ENCODE data around the gene STAG1. TPM values are rescaled to one million over a fixed set of nuclear protein-coding genes. Genes with fewer than 3 reads are reported as not detected.
"Not testable (repeated sequence)": the region's sequence is repeated elsewhere in the genome, so short reads cannot be mapped to it uniquely, and the experiment has no call there.

Gene STAG1
- 31.2 and 34.6 TPM in 2 replicates for total RNA-seq (2021)
- long read RNA-seq, full-length matches to known transcripts = 30 of 56 reads
- long read RNA-seq, partial matches to known transcripts = 13 of 56 reads
- long read RNA-seq, other reads (novel, unspliced or antisense) = 13 of 56 reads

GRCh38 chr3:136752172-136752421, at the start of gene STAG1:
TSS of gene STAG1 (minus strand) at chr3:136752378. CDS start at chr3:136630898, 121,480 bp downstream.
- peak within 1 kb of the TSS; percentile 84 to 95 for H3K4me3 Mint-ChIP-seq

DNA sequence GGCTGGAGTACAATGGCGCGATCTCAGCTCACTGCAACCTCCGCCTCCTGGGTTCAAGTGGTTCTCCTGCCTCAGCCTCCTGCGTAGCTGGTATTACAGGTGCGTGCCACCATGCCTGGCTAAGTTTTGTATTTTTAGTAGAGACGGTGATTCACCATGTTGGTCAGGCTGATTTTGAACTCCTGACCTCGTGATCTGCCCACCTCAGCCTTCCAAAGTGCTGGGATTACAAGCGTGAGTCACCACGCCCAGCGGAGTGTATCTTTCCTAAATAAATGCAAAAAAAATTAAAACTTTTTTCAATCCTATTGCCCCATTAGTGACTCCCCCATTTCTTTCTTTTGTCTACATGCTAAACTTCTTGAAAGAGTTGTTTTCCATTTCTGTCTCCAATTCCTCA, 49.0 kb upstream of the STAG1 start:
- H3K23ac ChIP-seq (ENCODE audit: insufficient read length, low read depth, low read length); H3K79me2 ChIP-seq (ENCODE audit: insufficient read depth, low read length); H4K91ac ChIP-seq (ENCODE audit: insufficient read length, low read depth, low read length); H2BK5ac ChIP-seq (ENCODE audit: insufficient read length, low read length); H3K27ac ChIP-seq (ENCODE audit: insufficient read length, low read depth, low read length); H3K4me3 Mint-ChIP-seq; H3K23me2 ChIP-seq (ENCODE audit: insufficient read length, low read depth, low read length, poor library complexity, severe bottlenecking); H3K4ac ChIP-seq (ENCODE audit: low read depth, low read length); H3K9ac ChIP-seq (ENCODE audit: extremely low read depth, insufficient read length, low read length); H2BK15ac ChIP-seq (ENCODE audit: low read depth, low read length); H4K8ac ChIP-seq (replicated peaks; ENCODE audit: insufficient read length, low read depth, low read length); H4K5ac ChIP-seq (ENCODE audit: insufficient read length, low read depth, low read length); H3K9me3 Mint-ChIP-seq; H3K27ac Mint-ChIP-seq; H3K56ac ChIP-seq (ENCODE audit: insufficient read length, low read depth, low read length); H3K27me3 Mint-ChIP-seq (ENCODE audit: low read depth); H3K4me1 ChIP-seq (ENCODE audit: insufficient read depth, low read length); H3K18ac ChIP-seq (ENCODE audit: insufficient read length, low read depth, low read length); H3K4me1 Mint-ChIP-seq; H2BK20ac ChIP-seq (ENCODE audit: low read depth, low read length, poor library complexity, severe bottlenecking); H2AK5ac ChIP-seq (ENCODE audit: insufficient read length, low read length); DNase-seq; H3K14ac ChIP-seq (ENCODE audit: insufficient read depth, low read length); H3K36me3 Mint-ChIP-seq (ENCODE audit: insufficient read depth in 1 of 3, low read depth in 3 of 3); H4K20me1 ChIP-seq (ENCODE audit: control insufficient read depth, insufficient read depth, insufficient read length); H3K79me1 ChIP-seq (ENCODE audit: insufficient read depth, low read depth, low read length, poor library complexity, severe bottlenecking); H2BK120ac ChIP-seq (ENCODE audit: low read depth, low read length, poor library complexity, severe bottlenecking); H2BK12ac ChIP-seq (ENCODE audit: insufficient read length, low read depth, low read length); H3K4me2 ChIP-seq (ENCODE audit: insufficient read depth, insufficient read length, low read length); H3K9me3 ChIP-seq (ENCODE audit: control insufficient read depth, low read depth, low read length); H3K27me3 ChIP-seq (ENCODE audit: insufficient read depth, low read length); H2AFZ ChIP-seq (ENCODE audit: low read length); H3T11ph ChIP-seq (ENCODE audit: low read length): not testable (repeated sequence)
- no CpG with 5 or more reads among the region's 10 CpGs for WGBS (ENCODE audit: extremely low coverage, insufficient read length, low lambda C conversion rate)

More at GRCh38 chr3:136752172-136752421, at the start of gene STAG1:
- peak within 1 kb of the TSS; percentile 81 for H3K27ac ChIP-seq (ENCODE audit: insufficient read length, low read depth, low read length)
- no peak within 1 kb of the TSS for H3T11ph ChIP-seq (ENCODE audit: low read length)
- Mint-ChIP-seq H3K27me3 (ENCODE audit: low read depth) (no peaks in the 10 kb centered on the region), H3K36me3 (ENCODE audit: insufficient read depth in 1 of 3, low read depth in 3 of 3) (no peaks in the 10 kb centered on the region; a peak in 1 of 7 replicates), H3K4me1 (peaks cover 41 to 43% of the 10 kb centered on the region in 2 experiments), H3K9me3 (no peaks in the 10 kb centered on the region), H3K27ac (peak within 1 kb of the TSS; percentile 98 to 100 (median 99))
- H3K23me2 ChIP-seq (ENCODE audit: insufficient read length, low read depth, low read length, poor library complexity, severe bottlenecking) = peaks cover 12% of the 10 kb centered on the region
- H3K9ac ChIP-seq (ENCODE audit: extremely low read depth, insufficient read length, low read length) = peak within 1 kb of the TSS; percentile 84
- no peaks in the 10 kb centered on the region for H3K27me3 ChIP-seq (ENCODE audit: insufficient read depth, low read length)
- H3K79me2 ChIP-seq (ENCODE audit: insufficient read depth, low read length) = peaks cover 22% of the 10 kb centered on the region; the same call in 1 of the 2 replicates
- H3K4me2 ChIP-seq (ENCODE audit: insufficient read depth, insufficient read length, low read length) = peak within 1 kb of the TSS; percentile 95
- peak within 1 kb of the TSS; percentile 88 for H2BK5ac ChIP-seq (ENCODE audit: insufficient read length, low read length)
- WGBS (ENCODE audit: extremely low coverage, insufficient read length, low lambda C conversion rate) = no CpG with 5 or more reads among the region's 27 CpGs
- no peak within 1 kb of the TSS for H2BK15ac ChIP-seq (ENCODE audit: low read depth, low read length)
- peak within 1 kb of the TSS; percentile 4 for H4K5ac ChIP-seq (ENCODE audit: insufficient read length, low read depth, low read length)
- H4K8ac ChIP-seq (replicated peaks; ENCODE audit: insufficient read length, low read depth, low read length) = no peak within 1 kb of the TSS
- peaks cover 5% of the 10 kb centered on the region; the same call in 1 of the 2 replicates for H3K4me1 ChIP-seq (ENCODE audit: insufficient read depth, low read length)
- H4K20me1 ChIP-seq (ENCODE audit: control insufficient read depth, insufficient read depth, insufficient read length) = no peaks in the 10 kb centered on the region
- H2BK20ac ChIP-seq (ENCODE audit: low read depth, low read length, poor library complexity, severe bottlenecking) = no peak within 1 kb of the TSS
- H3K23ac ChIP-seq (ENCODE audit: insufficient read length, low read depth, low read length) = no peak within 1 kb of the TSS
- no peak within 1 kb of the TSS for H2AK5ac ChIP-seq (ENCODE audit: insufficient read length, low read length)
- H2AFZ ChIP-seq (ENCODE audit: low read length) = no peak within 1 kb of the TSS
- peak; percentile 97 for TF ChIP-seq CTCF (conservative IDR thresholded peaks at IDR 0.05)
- peak within 1 kb of the TSS; percentile 92 for H3K56ac ChIP-seq (ENCODE audit: insufficient read length, low read depth, low read length)
- H4K91ac ChIP-seq (ENCODE audit: insufficient read length, low read depth, low read length) = no peak within 1 kb of the TSS
- DNase-seq = no peak
- H3K9me3 ChIP-seq (ENCODE audit: control insufficient read depth, low read depth, low read length) = no peaks in the 10 kb centered on the region
- peak within 1 kb of the TSS; percentile 96 for H3K18ac ChIP-seq (ENCODE audit: insufficient read length, low read depth, low read length)
- peak within 1 kb of the TSS; percentile 97 for H3K14ac ChIP-seq (ENCODE audit: insufficient read depth, low read length)
- peak within 1 kb of the TSS; percentile 67 for H2BK12ac ChIP-seq (ENCODE audit: insufficient read length, low read depth, low read length)
- H3K79me1 ChIP-seq (ENCODE audit: insufficient read depth, low read depth, low read length, poor library complexity, severe bottlenecking) = no peaks in the 10 kb centered on the region
- H2BK120ac ChIP-seq (ENCODE audit: low read depth, low read length, poor library complexity, severe bottlenecking) = no peak within 1 kb of the TSS
- H3K4ac ChIP-seq (ENCODE audit: low read depth, low read length) = no peak within 1 kb of the TSS; the same call in 1 of the 2 replicates

Data from H9 (cell line).